HL-60 (cell line): ENCODE measurements around the gene RBMS2.

Experiments used
- DNase-seq, 2 experiments: peaks; one replicate each; pipeline ENCODE4 v3.0.0-alpha.2; 2010 to 2020; ENCODE audit warnings: low read depth in 1 of 2, low spot score in 1 of 2
- H3K27ac ChIP-seq: fragments of 250-450 bp; sonication (Bioruptor Pico); replicated peaks from 2 replicates; pipeline ENCODE4 v1.5.1; 2020; ENCODE audit warnings: mild to moderate bottlenecking, moderate library complexity
- H3K27me3 ChIP-seq: fragments of 250-450 bp; sonication (Bioruptor Pico); 2 replicates; pipeline ENCODE4 v1.5.1; 2021; ENCODE audit warnings: mild to moderate bottlenecking, moderate library complexity; ENCODE audit not compliant: insufficient read depth, poor library complexity, severe bottlenecking
- H3K4me3 ChIP-seq: replicated peaks from 2 replicates; pipeline ENCODE4 v1.5.1; 2011; ENCODE audit warnings: mild to moderate bottlenecking, control low read depth, low read length; ENCODE audit not compliant: insufficient read depth
- CTCF ChIP-seq: IDR thresholded peaks from one replicate; pipeline ENCODE4 v1.5.1; 2011; ENCODE audit warnings: low read length, control low read depth, inconsistent platforms; ENCODE audit not compliant: insufficient read depth
- GABPA ChIP-seq: IDR thresholded peaks from 2 replicates; pipeline ENCODE4 v1.6.1; 2012; ENCODE audit warnings: low read depth
- POLR2AphosphoS5 ChIP-seq: IDR thresholded peaks from 2 replicates; pipeline ENCODE4 v1.6.1; 2012; ENCODE audit warnings: low read depth
- REST ChIP-seq: IDR thresholded peaks from 2 replicates; pipeline ENCODE4 v1.6.1; 2012; ENCODE audit warnings: low read depth; ENCODE audit not compliant: insufficient replicate concordance
- SPI1 ChIP-seq: IDR thresholded peaks from 2 replicates; pipeline ENCODE4 v1.6.1; 2012; ENCODE audit warnings: low read depth, mild to moderate bottlenecking, borderline replicate concordance
- long read RNA-seq: library from polyadenylated mRNA; unstranded; transcript quantifications from one replicate; pipeline ENCODE4 v2.0.0, GENCODE V29; 2020

Gene RBMS2
- long read RNA-seq, partial matches to known transcripts: 0 of 2 reads
- long read RNA-seq, other reads (novel, unspliced or antisense): 2 of 2 reads

- no peak for TF ChIP-seq GABPA
- TF ChIP-seq REST: no peak
- TF ChIP-seq CTCF: no peak
- no peak for TF ChIP-seq POLR2AphosphoS5
- TF ChIP-seq SPI1: no peak
Observed at GRCh38 chr12:56521590-56522371, at the start of gene RBMS2. RBMS2 (plus strand) TSS chr12:56521820; CDS start chr12:56522024, 204 bp downstream.

GRCh38 chr12:56474389-56474788, 47.2 kb upstream of the RBMS2 start:
- TF ChIP-seq REST (no peak), GABPA (no peak), SPI1 (no peak), CTCF (no peak), POLR2AphosphoS5 (no peak)
- Histone ChIP-seq H3K27me3 (no peaks in the 10 kb centered on the region), H3K4me3 (no peak overlapping the region), H3K27ac (no peak overlapping the region)
- no peak for DNase-seq

More at GRCh38 chr12:56521590-56522371, at the start of gene RBMS2:
- peak; percentile 20 to 24 for DNase-seq
- Histone ChIP-seq H3K4me3 (peak within 1 kb of the TSS; percentile 38), H3K27ac (no peak within 1 kb of the TSS), H3K27me3 (no peaks in the 10 kb centered on the region)

- TF ChIP-seq POLR2AphosphoS5: no peak
- no peak for TF ChIP-seq GABPA
- no peak for TF ChIP-seq REST
- TF ChIP-seq CTCF: no peak
- no peak for TF ChIP-seq SPI1
- Histone ChIP-seq H3K27ac (no peak overlapping the region), H3K27me3 (no peaks in the 10 kb centered on the region)
Observed at GRCh38 chr12:56476143-56476542, 45.5 kb upstream of the RBMS2 start.

More at GRCh38 chr12:56476143-56476542, 45.5 kb upstream of the RBMS2 start:
- no peak for DNase-seq
- H3K4me3 ChIP-seq: no peak overlapping the region
